BJ (cell line): Measurements from ENCODE around the gene OPN1SW. TPM values are rescaled to one million over a fixed set of nuclear protein-coding genes. Genes with fewer than 3 reads are reported as not detected.

Experiments
- CTCF ChIA-PET: fragments of 350-600 bp; formaldehyde crosslinking; extraction: SDS; loops from one replicate; lab custom pipeline; 2021; ENCODE audit warnings: antibody characterized with exemption, inconsistent platforms; lab: Yijun Ruan, JAX
- POLR2A ChIA-PET: fragments of 300-600 bp; sonication (Branson Sonifier 250); formaldehyde crosslinking; extraction: SDS; loops from one replicate; lab custom pipeline; 2021; ENCODE audit warnings: antibody characterized with exemption; lab: Charles Lee
- DNase-seq: peaks from one replicate; pipeline ENCODE4 v3.0.0-alpha.2; 2011; ENCODE audit warnings: low read depth
- H3K27me3 ChIP-seq: 2 replicates; pipeline ENCODE4 v1.6.0; 2011; ENCODE audit warnings: low read length; ENCODE audit not compliant: control insufficient read depth, insufficient read depth
- H3K36me3 ChIP-seq: 2 replicates; pipeline ENCODE4 v1.5.1; 2011; ENCODE audit warnings: low read length; ENCODE audit not compliant: control insufficient read depth, insufficient read depth
- H3K4me3 ChIP-seq: 2 replicates; pipeline ENCODE4 v1.5.1; 2011; ENCODE audit warnings: low read depth, mild to moderate bottlenecking, control low read depth, low read length
- CTCF ChIP-seq: IDR thresholded peaks from 2 replicates; pipeline ENCODE4 v1.5.1; 2011; ENCODE audit warnings: low read depth, mild to moderate bottlenecking, control low read depth, inconsistent platforms, low read length, moderate library complexity; ENCODE audit not compliant: insufficient read depth
- polyA plus RNA-seq: library from polyadenylated mRNA; depleted of rRNA; stranded (reverse); fragments of >200 nt; gene quantifications from 2 replicates; pipeline ENCODE4 v1.2.3, GENCODE V29; 2011

Gene OPN1SW
- polyA plus RNA-seq, 1 experiment: not detected

GRCh38 chr7:128777156-128778123 is 1.8 kb upstream of the OPN1SW start:
- Histone ChIP-seq H3K4me3 (no peak overlapping the region), H3K36me3 (peaks cover 5% of the 10 kb centered on the region), H3K27me3 (no peaks in the 10 kb centered on the region)
- no peak for TF ChIP-seq CTCF
- ChIA-PET CTCF (interaction anchor here (0.6 kb wide), 1 partner anchor 16 kb away, joined by 3 read pairs; no protein-coding TSS in a partner anchor), POLR2A (interaction anchor here (0.6 kb wide), 1 partner anchor 97 kb away, joined by 7 read pairs; no protein-coding TSS in a partner anchor)
- DNase-seq: no peak

- Histone ChIP-seq H3K27me3 (no peaks in the 10 kb centered on the region), H3K4me3 (no peak overlapping the region), H3K36me3 (peaks cover 8% of the 10 kb centered on the region)
- TF ChIP-seq CTCF: no peak
- ChIA-PET POLR2A (no interaction called here), CTCF (no interaction called here)
- DNase-seq: no peak
Observed at GRCh38 chr7:128774921-128775320, 673 bp downstream of the OPN1SW start.

GRCh38 chr7:128774029-128774689 is 1.4 kb downstream of the OPN1SW start:
- Histone ChIP-seq H3K4me3 (no peak overlapping the region), H3K36me3 (peaks cover 10% of the 10 kb centered on the region), H3K27me3 (no peaks in the 10 kb centered on the region)
- no peak for TF ChIP-seq CTCF
- ChIA-PET POLR2A (no interaction called here), CTCF (no interaction called here)
- DNase-seq: no peak

GRCh38 chr7:128773604-128774003 is 2.0 kb downstream of the OPN1SW start:
- H3K36me3 ChIP-seq: peaks cover 12% of the 10 kb centered on the region
- TF ChIP-seq CTCF: no peak
- POLR2A ChIA-PET: no interaction called here
- CTCF ChIA-PET: no interaction called here
- H3K27me3 ChIP-seq: no peaks in the 10 kb centered on the region
- no peak overlapping the region for H3K4me3 ChIP-seq
- no peak for DNase-seq

- TF ChIP-seq CTCF: no peak
- POLR2A ChIA-PET: no interaction called here
- DNase-seq: no peak
- Histone ChIP-seq H3K27me3 (no peaks in the 10 kb centered on the region), H3K4me3 (no peak overlapping the region), H3K36me3 (peaks cover 17% of the 10 kb centered on the region)
- CTCF ChIA-PET: interaction anchor here (0.7 kb wide), 1 partner anchor 12 kb away, joined by 3 read pairs; no protein-coding TSS in a partner anchor
Observed at GRCh38 chr7:128770233-128770632, 5.4 kb downstream of the OPN1SW start.
